ACC112 (cell line): ENCODE data around the gene CDC6.

Experiments used
- H2AFZ ChIP-seq: fragments of 200-600 bp; sonication (generic); one replicate; pipeline ENCODE4 v1.6.0; 2017; ENCODE audit warnings: antibody characterized with exemption, low read length; ENCODE audit not compliant: unreplicated experiment
- H3K27ac ChIP-seq: fragments of 200-600 bp; sonication (generic); 2 replicates; pipeline ENCODE4 v1.5.1; 2014; ENCODE audit warnings: low read depth, mild to moderate bottlenecking, antibody characterized with exemption, low read length, moderate library complexity
- H3K27me3 ChIP-seq: fragments of 200-600 bp; sonication (generic); 2 replicates; pipeline ENCODE4 v1.6.1; 2014; ENCODE audit warnings: mild to moderate bottlenecking, antibody characterized with exemption, low read length, moderate library complexity, mixed read lengths; ENCODE audit not compliant: insufficient read depth
- H3K36me3 ChIP-seq: fragments of 200-600 bp; sonication (generic); 2 replicates; pipeline ENCODE4 v1.6.1; 2016; ENCODE audit warnings: mild to moderate bottlenecking, antibody characterized with exemption, low read length, moderate library complexity, mixed read lengths; ENCODE audit not compliant: insufficient read depth
- H3K4me1 ChIP-seq: fragments of 200-600 bp; sonication (generic); one replicate; pipeline ENCODE4 v1.6.1; 2016; ENCODE audit warnings: low read length, mixed read lengths; ENCODE audit not compliant: insufficient read depth, unreplicated experiment, control insufficient read depth
- H3K4me3 ChIP-seq: fragments of 200-600 bp; sonication (generic); 2 replicates; pipeline ENCODE4 v1.5.1; 2014; ENCODE audit warnings: mild to moderate bottlenecking, low read depth, low read length
- H3K79me2 ChIP-seq: fragments of 200-600 bp; sonication (generic); one replicate; pipeline ENCODE4 v1.6.0; 2016; ENCODE audit warnings: low read length; ENCODE audit not compliant: control insufficient read depth, unreplicated experiment, insufficient read depth

Gene CDC6

GRCh38 chr17:40342504-40343218 lies 55.0 kb downstream of the CDC6 start:
- peaks cover 59% of the 10 kb centered on the region for H3K79me2 ChIP-seq
- no peaks in the 10 kb centered on the region for H3K36me3 ChIP-seq
- no peak overlapping the region for H2AFZ ChIP-seq
- H3K27ac ChIP-seq: peak overlapping the region; percentile 78
- peaks cover 53% of the 10 kb centered on the region for H3K4me1 ChIP-seq
- H3K4me3 ChIP-seq: peak overlapping the region; percentile 90
- H3K27me3 ChIP-seq: no peaks in the 10 kb centered on the region

- peak overlapping the region; percentile 90 for H3K4me3 ChIP-seq
- no peak overlapping the region for H2AFZ ChIP-seq
- peaks cover 60% of the 10 kb centered on the region for H3K79me2 ChIP-seq
- H3K27me3 ChIP-seq: no peaks in the 10 kb centered on the region
- peak overlapping the region; percentile 78 for H3K27ac ChIP-seq
- peaks cover 62% of the 10 kb centered on the region for H3K4me1 ChIP-seq
- no peaks in the 10 kb centered on the region for H3K36me3 ChIP-seq
These were observed 55.8 kb downstream of the CDC6 start for GRCh38 chr17:40343219-40344119.

GRCh38 chr17:40344421-40345160 lies 56.9 kb downstream of the CDC6 start:
- no peak overlapping the region for H2AFZ ChIP-seq
- peak overlapping the region; percentile 90 for H3K4me3 ChIP-seq
- H3K27ac ChIP-seq: peak overlapping the region; percentile 78
- peaks cover 73% of the 10 kb centered on the region for H3K4me1 ChIP-seq
- peaks cover 71% of the 10 kb centered on the region for H3K79me2 ChIP-seq
- no peaks in the 10 kb centered on the region for H3K27me3 ChIP-seq
- H3K36me3 ChIP-seq: peaks cover 2% of the 10 kb centered on the region; the same call in 1 of the 2 replicates

GRCh38 chr17:40345161-40345993 lies 57.7 kb downstream of the CDC6 start:
- peaks cover 6% of the 10 kb centered on the region; the same call in 1 of the 2 replicates for H3K36me3 ChIP-seq
- peak overlapping the region; percentile 78 for H3K27ac ChIP-seq
- H3K79me2 ChIP-seq: peaks cover 77% of the 10 kb centered on the region
- peak overlapping the region; percentile 90 for H3K4me3 ChIP-seq
- no peaks in the 10 kb centered on the region for H3K27me3 ChIP-seq
- H3K4me1 ChIP-seq: peaks cover 81% of the 10 kb centered on the region
- no peak overlapping the region for H2AFZ ChIP-seq

GRCh38 chr17:40345994-40346764 lies 58.5 kb downstream of the CDC6 start:
- Histone ChIP-seq H3K4me3 (peak overlapping the region; percentile 90), H3K27me3 (no peaks in the 10 kb centered on the region), H3K79me2 (peaks cover 78% of the 10 kb centered on the region), H3K36me3 (peaks cover 6% of the 10 kb centered on the region; the same call in 1 of the 2 replicates), H3K27ac (peak overlapping the region; percentile 33; the same call in 1 of the 2 replicates), H3K4me1 (peaks cover 76% of the 10 kb centered on the region), H2AFZ (no peak overlapping the region)

- no peak overlapping the region for H2AFZ ChIP-seq
- H3K79me2 ChIP-seq: peaks cover 84% of the 10 kb centered on the region
- H3K4me3 ChIP-seq: no peak overlapping the region
- H3K27me3 ChIP-seq: no peaks in the 10 kb centered on the region
- H3K27ac ChIP-seq: no peak overlapping the region
- peaks cover 74% of the 10 kb centered on the region for H3K4me1 ChIP-seq
- H3K36me3 ChIP-seq: peaks cover 6% of the 10 kb centered on the region; the same call in 1 of the 2 replicates
These were observed 59.1 kb downstream of the CDC6 start for GRCh38 chr17:40346765-40347158.

- H3K4me1 ChIP-seq: peaks cover 77% of the 10 kb centered on the region
- no peak overlapping the region for H3K4me3 ChIP-seq
- no peaks in the 10 kb centered on the region for H3K27me3 ChIP-seq
- H2AFZ ChIP-seq: no peak overlapping the region
- no peak overlapping the region; the same call in 1 of the 2 replicates for H3K27ac ChIP-seq
- H3K36me3 ChIP-seq: peaks cover 6% of the 10 kb centered on the region; the same call in 1 of the 2 replicates
- H3K79me2 ChIP-seq: peaks cover 81% of the 10 kb centered on the region
These were observed 59.8 kb downstream of the CDC6 start for GRCh38 chr17:40347319-40348135.

- H3K4me1 ChIP-seq: peaks cover 80% of the 10 kb centered on the region
- no peak overlapping the region; the same call in 1 of the 2 replicates for H3K27ac ChIP-seq
- peaks cover 6% of the 10 kb centered on the region; the same call in 1 of the 2 replicates for H3K36me3 ChIP-seq
- no peak overlapping the region for H3K4me3 ChIP-seq
- H2AFZ ChIP-seq: no peak overlapping the region
- peaks cover 75% of the 10 kb centered on the region for H3K79me2 ChIP-seq
- no peaks in the 10 kb centered on the region for H3K27me3 ChIP-seq
These were observed 60.4 kb downstream of the CDC6 start for GRCh38 chr17:40348136-40348504.
